Ovary (tissue), 9 donors: ENCODE measurements around the gene OSBPL2. TPM values are rescaled to one million over a fixed set of nuclear protein-coding genes. Genes with fewer than 3 reads are reported as not detected.

ENCODE experiments used
- DNase-seq, 5 donors: peaks; one replicate each; pipeline ENCODE4 v3.0.0-alpha.2; 2019 to 2020
- H3K27ac ChIP-seq, 2 donors: fragments of 200-600 bp; one replicate each; pipeline versions ENCODE4 v1.5.1 to v1.8.0; 2019 to 2022
- H3K27me3 ChIP-seq: fragments of 200-600 bp; one replicate; pipeline ENCODE4 v1.8.0; 2022
- H3K36me3 ChIP-seq: fragments of 200-600 bp; sonication (generic); one replicate; pipeline ENCODE4 v1.5.1; 2019
- H3K4me1 ChIP-seq: one replicate; pipeline ENCODE4 v1.8.1; 2013; ENCODE audit warnings: mild to moderate bottlenecking, moderate library complexity; ENCODE audit not compliant: insufficient read depth
- H3K4me3 ChIP-seq: fragments of 200-600 bp; sonication (generic); one replicate; pipeline ENCODE4 v1.5.1; 2017
- H3K9me3 ChIP-seq, 2 donors: fragments of 200-600 bp in 1 of 2; sonication (generic) in 1 of 2; one replicate each; pipeline versions ENCODE4 v1.5.1 to v1.8.1; 2013 to 2019; ENCODE audit warnings: mild to moderate bottlenecking in 1 of 2, moderate library complexity in 1 of 2
- EP300 ChIP-seq: sonication (generic); formaldehyde crosslinking; IDR thresholded peaks from one replicate; pipeline ENCODE4 v1.6.1; 2017; ENCODE audit warnings: antibody characterized with exemption
- POLR2A ChIP-seq: fragments of 450-650 bp; IDR thresholded peaks from one replicate; pipeline ENCODE4 v1.6.1; 2017; ENCODE audit warnings: antibody characterized with exemption, mild to moderate bottlenecking, moderate library complexity
- WGBS, 3 donors: extraction: QIAGEN DNeasy Blood & Tissue Kit in 1 of 3; methylation state at CpG; one replicate each; pipeline versions ENCODE4 v1.1.5 to v1.1.7; 2013 to 2017; 5-methylcytosine and 5-hydroxymethylcytosine counted together
- intact Hi-C, 4 donors: fragments of 100-400 bp; cut with DNase I; formaldehyde crosslinking; loops; one replicate each; pipeline versions ENCODE4 v1.11.0 to v1.15.1; 2022 to 2023
- polyA plus RNA-seq, 2 donors: library from polyadenylated mRNA; stranded (reverse); fragments of 200-250 nt in 1 of 2; fragments of 350-450 nt in 1 of 2; fragmentation: Illumina TruSeq in 1 of 2; extraction: RNeasy Lipid Tissue Mini Kit (QIAGEN cat#74804) in 1 of 2; gene quantifications; one replicate each; pipeline ENCODE4 v1.2.3, GENCODE V29; 2013 to 2014
- total RNA-seq, 7 donors: library from RNA; depleted of rRNA in 2 of 7; stranded (reverse); fragments of >200 nt in 2 of 7; fragmentation: NEBNext Ultra II Directional in 3 of 7; extraction: Animal tissue kit (Norgen Biotek cat#: 25700) in 3 of 7; gene quantifications; one replicate each; pipeline versions ENCODE4 v1.1.0 to v1.2.4, GENCODE V29; 2016 to 2023
- TF ChIP-seq, protein P1 (sequence below), 3 donors: fragments of 450-650 bp in 2 of 3; fragments of 200-600 bp in 1 of 3; IDR thresholded peaks; one replicate each; pipeline versions ENCODE4 v1.5.1 to v1.8.0; 2016 to 2022; ENCODE audit warnings: antibody characterized with exemption in 3 of 3, mild to moderate bottlenecking in 1 of 3
- donor health status: DM: no; HTN: no; CAD: no; lungs with moderate emphysema.
- donor health status: DM: no; HTN: no; CAD: no.
- donor health status: Bipolar disorder and iron deficiency.
- donor health status: DM: yes; HTN: yes; CAD: no.
- donor health status: DM: no; HTN: no; CAD: no.
- donor health status: DM: yes; HTN: yes; CAD: no.

Gene OSBPL2
- total and polyA plus RNA-seq, 9 donors = 14.2 to 42.2 (median 34.4) TPM

- no peak for DNase-seq
- no peak overlapping the region for H3K27ac ChIP-seq
- no peaks in the 10 kb centered on the region for H3K4me1 ChIP-seq
- H3K36me3 ChIP-seq = no peaks in the 10 kb centered on the region
- H3K4me3 ChIP-seq = no peak overlapping the region
- TF ChIP-seq EP300 (no peak), POLR2A (no peak)
- TF ChIP-seq, protein P1, sequence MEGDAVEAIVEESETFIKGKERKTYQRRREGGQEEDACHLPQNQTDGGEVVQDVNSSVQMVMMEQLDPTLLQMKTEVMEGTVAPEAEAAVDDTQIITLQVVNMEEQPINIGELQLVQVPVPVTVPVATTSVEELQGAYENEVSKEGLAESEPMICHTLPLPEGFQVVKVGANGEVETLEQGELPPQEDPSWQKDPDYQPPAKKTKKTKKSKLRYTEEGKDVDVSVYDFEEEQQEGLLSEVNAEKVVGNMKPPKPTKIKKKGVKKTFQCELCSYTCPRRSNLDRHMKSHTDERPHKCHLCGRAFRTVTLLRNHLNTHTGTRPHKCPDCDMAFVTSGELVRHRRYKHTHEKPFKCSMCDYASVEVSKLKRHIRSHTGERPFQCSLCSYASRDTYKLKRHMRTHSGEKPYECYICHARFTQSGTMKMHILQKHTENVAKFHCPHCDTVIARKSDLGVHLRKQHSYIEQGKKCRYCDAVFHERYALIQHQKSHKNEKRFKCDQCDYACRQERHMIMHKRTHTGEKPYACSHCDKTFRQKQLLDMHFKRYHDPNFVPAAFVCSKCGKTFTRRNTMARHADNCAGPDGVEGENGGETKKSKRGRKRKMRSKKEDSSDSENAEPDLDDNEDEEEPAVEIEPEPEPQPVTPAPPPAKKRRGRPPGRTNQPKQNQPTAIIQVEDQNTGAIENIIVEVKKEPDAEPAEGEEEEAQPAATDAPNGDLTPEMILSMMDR (IDR thresholded peaks at IDR 0.05) = no peak
- intact Hi-C loops = no loop called here
- 85 to 93% (median 92%) methylated on average over 23 to 30 of the region's 30 CpGs for WGBS, 3 donors
- H3K27me3 ChIP-seq = no peaks in the 10 kb centered on the region
- no peaks in the 10 kb centered on the region for H3K9me3 ChIP-seq
These were observed 88.8 kb downstream of the OSBPL2 start for GRCh38 chr20:62326959-62327725.

DNA sequence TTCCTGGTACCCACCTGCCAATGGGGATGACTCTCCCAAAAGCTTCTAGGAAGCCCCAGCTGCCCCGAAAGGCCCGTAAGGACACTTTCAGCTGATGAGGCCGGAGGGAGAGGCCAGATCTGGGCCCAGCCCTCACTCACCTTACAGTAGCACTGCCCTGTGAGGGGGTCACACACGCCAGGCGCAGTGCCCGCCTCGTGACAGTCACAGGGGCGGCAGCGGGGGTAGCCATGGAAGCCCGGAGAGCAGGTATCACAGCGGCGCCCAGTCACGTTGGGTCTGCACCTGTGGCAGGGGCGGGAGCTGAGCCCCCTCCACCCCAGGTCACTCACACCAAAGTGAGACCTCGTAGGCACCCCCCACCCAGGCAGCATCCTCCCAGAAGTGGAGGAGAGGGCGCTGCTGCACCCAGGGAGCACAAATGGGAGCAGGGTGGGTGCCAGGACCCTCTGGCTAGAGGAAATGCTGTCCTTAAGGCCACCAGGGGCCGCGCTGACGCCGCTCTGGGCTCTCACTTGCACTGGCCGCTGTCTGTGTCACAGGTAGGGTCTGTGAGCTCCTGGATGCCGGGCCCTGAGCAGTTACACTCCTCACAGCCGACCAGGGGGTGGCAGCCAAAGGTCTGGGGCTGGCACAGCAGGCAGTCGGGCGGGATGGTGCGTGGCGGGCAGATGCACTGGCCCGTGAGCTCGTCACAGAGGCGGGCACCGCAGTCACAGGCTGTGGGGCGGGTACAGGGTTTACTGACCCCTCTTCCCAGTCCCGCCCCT lies 89.6 kb downstream of the OSBPL2 start:
- no peaks in the 10 kb centered on the region for H3K27me3 ChIP-seq
- intact Hi-C loops = no loop called here
- DNase-seq = no peak
- TF ChIP-seq, protein P1 (IDR thresholded peaks at IDR 0.05) = no peak
- TF ChIP-seq EP300 = no peak
- TF ChIP-seq POLR2A = no peak
- H3K9me3 ChIP-seq = no peaks in the 10 kb centered on the region
- H3K4me1 ChIP-seq = no peaks in the 10 kb centered on the region
- no peaks in the 10 kb centered on the region for H3K36me3 ChIP-seq
- H3K27ac ChIP-seq = no peak overlapping the region
- WGBS, 3 donors = 89 to 91% (median 90%) methylated on average over 33 of the region's 33 CpGs
- no peak overlapping the region for H3K4me3 ChIP-seq

GRCh38 chr20:62328684-62329388 lies 90.5 kb downstream of the OSBPL2 start:
- H3K27ac ChIP-seq = no peak overlapping the region
- no peaks in the 10 kb centered on the region for H3K9me3 ChIP-seq
- no peaks in the 10 kb centered on the region for H3K4me1 ChIP-seq
- TF ChIP-seq POLR2A (no peak), EP300 (no peak)
- TF ChIP-seq, protein P1 (IDR thresholded peaks at IDR 0.05) = no peak
- no peaks in the 10 kb centered on the region for H3K36me3 ChIP-seq
- H3K27me3 ChIP-seq = no peaks in the 10 kb centered on the region
- 89 to 93% (median 89%) methylated on average over 26 of the region's 26 CpGs for WGBS, 3 donors
- H3K4me3 ChIP-seq = no peak overlapping the region
- intact Hi-C loops = no loop called here
- DNase-seq = no peak
